GM12801 (cell line): ENCODE measurements around the gene KIF26A.

Experiments
- TF ChIP-seq, protein P1 (sequence below): IDR thresholded peaks from one replicate; pipeline ENCODE4 v1.5.1; 2011; ENCODE audit warnings: control low read depth; ENCODE audit not compliant: insufficient read length; ENCODE audit errors: extremely low read depth

Gene KIF26A

GRCh38 chr14:104157016-104157928, 18.9 kb downstream of the KIF26A start:
- TF ChIP-seq, protein P1, sequence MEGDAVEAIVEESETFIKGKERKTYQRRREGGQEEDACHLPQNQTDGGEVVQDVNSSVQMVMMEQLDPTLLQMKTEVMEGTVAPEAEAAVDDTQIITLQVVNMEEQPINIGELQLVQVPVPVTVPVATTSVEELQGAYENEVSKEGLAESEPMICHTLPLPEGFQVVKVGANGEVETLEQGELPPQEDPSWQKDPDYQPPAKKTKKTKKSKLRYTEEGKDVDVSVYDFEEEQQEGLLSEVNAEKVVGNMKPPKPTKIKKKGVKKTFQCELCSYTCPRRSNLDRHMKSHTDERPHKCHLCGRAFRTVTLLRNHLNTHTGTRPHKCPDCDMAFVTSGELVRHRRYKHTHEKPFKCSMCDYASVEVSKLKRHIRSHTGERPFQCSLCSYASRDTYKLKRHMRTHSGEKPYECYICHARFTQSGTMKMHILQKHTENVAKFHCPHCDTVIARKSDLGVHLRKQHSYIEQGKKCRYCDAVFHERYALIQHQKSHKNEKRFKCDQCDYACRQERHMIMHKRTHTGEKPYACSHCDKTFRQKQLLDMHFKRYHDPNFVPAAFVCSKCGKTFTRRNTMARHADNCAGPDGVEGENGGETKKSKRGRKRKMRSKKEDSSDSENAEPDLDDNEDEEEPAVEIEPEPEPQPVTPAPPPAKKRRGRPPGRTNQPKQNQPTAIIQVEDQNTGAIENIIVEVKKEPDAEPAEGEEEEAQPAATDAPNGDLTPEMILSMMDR, result no peak

GRCh38 chr14:104158827-104159798, 20.7 kb downstream of the KIF26A start:
- TF ChIP-seq, protein P1, result no peak

DNA sequence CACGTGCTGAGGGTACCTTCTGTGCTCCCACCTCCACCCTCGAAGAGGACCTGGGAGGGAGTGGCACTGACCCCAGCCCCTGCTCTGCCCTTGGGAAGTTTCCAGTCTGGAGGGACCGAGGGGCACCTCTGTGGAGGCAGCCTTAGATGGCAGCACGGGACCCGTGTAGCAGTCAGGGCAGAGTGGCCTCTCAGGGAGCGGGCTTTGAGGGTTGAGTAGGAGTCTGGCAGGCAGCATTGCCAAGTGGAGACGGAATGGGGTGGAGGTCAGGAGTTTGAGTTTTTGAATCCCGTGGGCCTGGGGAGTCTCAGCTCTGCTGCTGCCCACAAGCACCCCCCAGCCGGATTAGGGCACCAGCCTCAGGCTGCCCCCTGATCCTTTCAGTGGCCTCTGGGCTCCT, 21.6 kb downstream of the KIF26A start:
- TF ChIP-seq, protein P1, result no peak

GRCh38 chr14:104161602-104162367, 23.4 kb downstream of the KIF26A start:
- TF ChIP-seq, protein P1, result no peak

- TF ChIP-seq, protein P1, result no peak
Observed at GRCh38 chr14:104162495-104162894, 24.1 kb downstream of the KIF26A start.

DNA sequence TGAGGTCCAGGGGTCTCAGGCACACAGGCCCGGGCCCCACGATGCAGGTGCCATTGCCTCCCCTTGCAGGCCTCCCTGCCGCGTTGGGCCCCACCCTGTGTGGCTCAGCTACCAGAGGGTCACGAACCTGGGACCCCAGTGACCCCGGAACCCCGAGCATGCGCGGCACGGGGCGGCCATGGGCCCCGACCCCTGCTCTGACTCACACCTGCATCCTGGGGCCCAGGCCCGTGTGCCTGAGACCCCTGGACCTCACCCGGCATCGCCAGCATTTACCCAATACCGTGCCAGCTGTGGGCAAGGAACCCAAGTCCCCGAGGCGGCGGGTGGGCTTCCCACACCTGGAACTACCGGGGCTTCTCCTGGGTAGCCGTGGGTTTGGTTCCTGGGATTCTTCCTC, 25.2 kb downstream of the KIF26A start:
- TF ChIP-seq, protein P1, result no peak
